Cardiac atrium fibroblast (primary cell): Measurements from ENCODE around the gene RCBTB2. TPM values are rescaled to one million over a fixed set of nuclear protein-coding genes. Genes with fewer than 3 reads are reported as not detected.

Source experiments
- total RNA-seq: library from RNA; depleted of rRNA; stranded (reverse); fragments of >200 nt; gene quantifications from 2 replicates; pipeline ENCODE4 v1.2.3, GENCODE V29; 2015

The RCBTB2 gene
- 6.0 and 8.8 TPM in 2 replicates for total RNA-seq

DNA sequence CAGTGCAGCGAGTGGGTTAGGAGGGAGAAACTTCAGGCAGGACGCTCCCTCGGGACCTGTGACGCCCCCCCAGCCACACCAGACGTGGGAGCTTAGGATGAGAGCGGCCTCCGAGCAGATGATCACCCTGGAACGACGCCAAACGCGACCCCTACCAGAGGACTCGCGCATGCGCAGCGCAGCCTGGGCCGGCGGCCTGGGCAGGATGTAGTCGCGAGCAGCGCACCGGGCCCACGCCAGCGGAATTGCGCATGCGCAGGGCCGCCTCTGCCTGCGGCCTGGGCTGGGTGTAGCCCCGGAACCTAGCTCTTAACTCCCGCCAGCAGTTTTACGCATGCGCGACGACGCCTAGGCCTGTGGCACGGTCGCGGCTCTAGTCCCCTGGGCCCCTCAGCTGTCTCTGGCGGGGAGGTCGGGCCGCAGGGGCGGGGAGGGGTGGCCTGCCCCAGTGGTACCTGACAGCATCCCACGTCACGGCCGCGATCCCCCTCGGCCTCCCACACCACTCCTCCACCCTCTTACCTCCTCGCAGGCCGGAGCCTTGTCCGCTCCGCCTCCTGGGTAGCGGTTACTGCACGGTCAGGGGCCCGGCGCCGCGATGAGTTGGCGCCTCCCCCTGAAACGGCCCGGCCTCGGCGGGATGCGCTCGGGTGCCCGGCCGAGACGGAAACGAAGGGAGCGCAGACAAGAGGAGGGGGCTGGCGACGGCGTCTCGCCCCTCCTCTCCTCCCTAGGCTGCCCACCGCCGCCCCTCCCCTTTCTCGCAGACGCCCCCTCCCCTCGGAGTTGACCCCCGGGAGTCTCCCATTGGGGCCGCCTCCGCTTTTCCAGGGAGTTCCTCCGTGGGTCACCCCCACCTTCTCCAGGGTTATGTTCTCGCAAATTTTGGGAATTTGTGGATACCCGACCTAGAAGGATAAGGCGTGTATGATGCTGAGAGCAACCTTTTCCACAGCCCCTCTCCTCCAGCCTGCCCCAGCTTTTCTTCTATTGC is at the start of gene RCBTB2:
RCBTB2 (minus strand) TSS at position 575 of the 994 bp plus-strand sequence. CDS start 11,141 bp downstream, outside the sequence.

Other genes starting within 250 kb of the RCBTB2 start
- gene RB1, start 229.3 kb downstream of the RCBTB2 start, total RNA-seq = 20.8 and 27.2 TPM in 2 replicates
- 5.4 and 8.3 TPM in 2 replicates for gene LPAR6, start 120.0 kb downstream of the RCBTB2 start, total RNA-seq
- gene CYSLTR2, start 120.8 kb upstream of the RCBTB2 start, total RNA-seq = 0.16 TPM in 1 of 2 replicates, not detected in the other